CD4-positive, alpha-beta T cell (primary cell): Measurements from ENCODE around the gene LPP. TPM values are rescaled to one million over a fixed set of nuclear protein-coding genes. Genes with fewer than 3 reads are reported as not detected.

Experiments used
- ATAC-seq: fragments of 200-7000 bp; cut with Tn5 transposase; one replicate; pipeline ENCODE4 v1.10.0; 2022; ENCODE audit warnings: mild to moderate bottlenecking; ENCODE audit not compliant: poor library complexity
- CTCF ChIA-PET: fragments of 350-600 bp; sonication (Branson Sonifier 250); formaldehyde crosslinking; loops from one replicate; lab custom pipeline; 2021; ENCODE audit warnings: antibody characterized with exemption, inconsistent platforms; lab: Charles Lee
- POLR2A ChIA-PET: fragments of 350-600 bp; sonication (Branson Sonifier 250); formaldehyde crosslinking; loops from one replicate; lab custom pipeline; 2021; ENCODE audit warnings: antibody characterized with exemption, inconsistent platforms; lab: Charles Lee
- DNase-seq, 14 experiments: peaks; one replicate each; pipeline ENCODE4 v3.0.0-alpha.2; 2013 to 2020; ENCODE audit warnings: mixed read lengths in 2 of 14
- H3K27ac ChIP-seq, 2 donors: one replicate each; pipeline versions ENCODE4 v1.5.1 to v1.7.0; 2013; ENCODE audit warnings: low read length in 2 of 2, low read depth in 1 of 2, mild to moderate bottlenecking in 1 of 2
- H3K27me3 ChIP-seq, 2 experiments: 1 replicate in 1 of 2; 2 replicates in 1 of 2; pipeline versions ENCODE4 v1.6.1 to v1.7.0; 2013; ENCODE audit warnings: low read length in 2 of 2, control low read depth in 1 of 2, mild to moderate bottlenecking in 1 of 2, moderate library complexity in 1 of 2; ENCODE audit not compliant: insufficient read depth in 2 of 2, control insufficient read depth in 1 of 2
- H3K36me3 ChIP-seq: one replicate; pipeline ENCODE4 v1.6.1; 2013; ENCODE audit warnings: low read length, control low read depth; ENCODE audit not compliant: insufficient read depth
- H3K4me1 ChIP-seq: one replicate; pipeline ENCODE4 v1.6.1; 2013; ENCODE audit warnings: low read length, control low read depth; ENCODE audit not compliant: insufficient read depth
- H3K4me3 ChIP-seq: one replicate; pipeline ENCODE4 v1.5.1; 2013; ENCODE audit warnings: mild to moderate bottlenecking, low read length, moderate library complexity
- H3K9me3 ChIP-seq, 2 experiments: 1 replicate in 1 of 2; 2 replicates in 1 of 2; pipeline versions ENCODE4 v1.6.1 to v1.7.0; 2013; ENCODE audit warnings: low read length in 2 of 2, mild to moderate bottlenecking in 2 of 2, control low read depth in 1 of 2, moderate library complexity in 1 of 2; ENCODE audit not compliant: control insufficient read depth in 1 of 2, insufficient read depth in 1 of 2
- H3K27ac Mint-ChIP-seq: one replicate; pipeline ENCODE4 v1.8.0; 2020; ENCODE audit warnings: mixed read lengths
- H3K27me3 Mint-ChIP-seq: one replicate; pipeline ENCODE4 v1.8.0; 2021; ENCODE audit warnings: mixed read lengths
- H3K36me3 Mint-ChIP-seq: one replicate; pipeline ENCODE4 v1.8.0; 2021; ENCODE audit warnings: low read depth, mixed read lengths
- H3K4me1 Mint-ChIP-seq: one replicate; pipeline ENCODE4 v1.8.0; 2021; ENCODE audit warnings: low read depth, mixed read lengths
- H3K4me3 Mint-ChIP-seq: one replicate; pipeline ENCODE4 v1.8.0; 2020; ENCODE audit warnings: mild to moderate bottlenecking, mixed read lengths
- H3K9me3 Mint-ChIP-seq: one replicate; pipeline ENCODE4 v1.8.0; 2020; ENCODE audit warnings: mixed read lengths
- intact Hi-C, 2 experiments: fragments of 100-400 bp; cut with DNase I in 1 of 2; cut with micrococcal nuclease in 1 of 2; formaldehyde crosslinking; loops; one replicate each; pipeline versions ENCODE4 v1.15.1 to v1.9.0; 2023 to 2025; cut with DNase I, micrococcal nuclease
- total RNA-seq, 174 experiments: library from RNA in 2 of 174; stranded (reverse) in 2 of 174; gene quantifications; one replicate each; pipeline ENCODE4 v1.2.3 and lab custom pipeline; 2021 to 2026
- TF ChIP-seq, protein P1 (sequence below): fragments of 200-600 bp; IDR thresholded peaks from one replicate; pipeline ENCODE4 v1.8.0; 2022; ENCODE audit warnings: antibody characterized with exemption, mild to moderate bottlenecking

The LPP gene
- total RNA-seq, 2 experiments from 2014 or later = 45.6 to 45.9 TPM

DNA sequence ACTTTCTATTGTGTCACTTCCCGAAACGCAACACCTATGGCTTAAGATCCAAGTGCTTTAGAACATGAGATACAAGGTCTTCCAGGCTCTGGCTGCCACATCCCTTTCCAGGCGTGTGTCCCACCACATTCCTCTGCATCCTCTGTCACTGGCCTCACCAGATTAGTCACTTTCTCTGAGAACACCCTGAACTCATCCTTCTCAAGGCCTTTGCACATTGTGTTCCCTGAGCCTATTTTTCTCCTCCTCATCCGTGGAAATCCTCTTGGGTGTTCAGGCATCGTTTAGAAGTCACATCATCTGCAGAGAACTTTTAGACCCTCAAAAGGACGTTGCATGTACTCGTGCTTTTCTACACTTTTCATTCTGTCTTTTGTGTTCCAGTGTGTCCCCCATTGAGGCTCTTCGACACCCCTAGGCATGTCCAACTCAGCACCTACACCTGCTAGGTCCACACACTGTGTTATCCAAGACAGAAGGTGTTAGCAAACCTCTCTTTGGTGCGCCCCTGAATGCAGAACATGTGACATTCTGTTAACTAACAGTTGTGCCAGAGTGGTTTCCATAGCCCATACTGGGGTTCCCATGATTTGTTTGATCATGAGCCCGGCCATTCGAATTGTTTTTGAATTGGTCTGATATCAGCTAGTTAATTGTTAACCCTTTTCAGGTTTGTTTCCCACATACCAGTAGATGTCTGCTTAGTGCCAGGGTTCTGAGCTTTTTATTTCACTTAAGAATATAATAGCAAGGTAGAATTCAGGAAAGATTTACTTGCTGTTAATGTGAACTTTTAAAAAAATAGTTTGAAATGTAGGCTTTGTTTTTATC lies 67.2 kb downstream of the LPP start:
- intact Hi-C loops = no loop called here
- H3K9me3 ChIP-seq = no peaks in the 10 kb centered on the region
- ATAC-seq = no peak
- no peak for DNase-seq
- no peak overlapping the region for H3K4me3 ChIP-seq
- peaks cover 15% of the 10 kb centered on the region for H3K36me3 Mint-ChIP-seq
- no peaks in the 10 kb centered on the region for H3K27me3 Mint-ChIP-seq
- H3K9me3 Mint-ChIP-seq = no peaks in the 10 kb centered on the region
- H3K27ac ChIP-seq = no peak overlapping the region
- H3K27me3 ChIP-seq = no peaks in the 10 kb centered on the region
- no peak overlapping the region for H3K27ac Mint-ChIP-seq
- ChIA-PET POLR2A (interaction anchor here (1.2 kb wide), 1 partner anchor 67 kb away, joined by 3 read pairs; the partner anchor contains the start of gene LPP), CTCF (no interaction called here)
- no peak overlapping the region for H3K4me3 Mint-ChIP-seq
- TF ChIP-seq, protein P1, sequence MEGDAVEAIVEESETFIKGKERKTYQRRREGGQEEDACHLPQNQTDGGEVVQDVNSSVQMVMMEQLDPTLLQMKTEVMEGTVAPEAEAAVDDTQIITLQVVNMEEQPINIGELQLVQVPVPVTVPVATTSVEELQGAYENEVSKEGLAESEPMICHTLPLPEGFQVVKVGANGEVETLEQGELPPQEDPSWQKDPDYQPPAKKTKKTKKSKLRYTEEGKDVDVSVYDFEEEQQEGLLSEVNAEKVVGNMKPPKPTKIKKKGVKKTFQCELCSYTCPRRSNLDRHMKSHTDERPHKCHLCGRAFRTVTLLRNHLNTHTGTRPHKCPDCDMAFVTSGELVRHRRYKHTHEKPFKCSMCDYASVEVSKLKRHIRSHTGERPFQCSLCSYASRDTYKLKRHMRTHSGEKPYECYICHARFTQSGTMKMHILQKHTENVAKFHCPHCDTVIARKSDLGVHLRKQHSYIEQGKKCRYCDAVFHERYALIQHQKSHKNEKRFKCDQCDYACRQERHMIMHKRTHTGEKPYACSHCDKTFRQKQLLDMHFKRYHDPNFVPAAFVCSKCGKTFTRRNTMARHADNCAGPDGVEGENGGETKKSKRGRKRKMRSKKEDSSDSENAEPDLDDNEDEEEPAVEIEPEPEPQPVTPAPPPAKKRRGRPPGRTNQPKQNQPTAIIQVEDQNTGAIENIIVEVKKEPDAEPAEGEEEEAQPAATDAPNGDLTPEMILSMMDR = no peak
- no peaks in the 10 kb centered on the region for H3K36me3 ChIP-seq
- H3K4me1 Mint-ChIP-seq = peaks cover 29% of the 10 kb centered on the region
- no peaks in the 10 kb centered on the region for H3K4me1 ChIP-seq

DNA sequence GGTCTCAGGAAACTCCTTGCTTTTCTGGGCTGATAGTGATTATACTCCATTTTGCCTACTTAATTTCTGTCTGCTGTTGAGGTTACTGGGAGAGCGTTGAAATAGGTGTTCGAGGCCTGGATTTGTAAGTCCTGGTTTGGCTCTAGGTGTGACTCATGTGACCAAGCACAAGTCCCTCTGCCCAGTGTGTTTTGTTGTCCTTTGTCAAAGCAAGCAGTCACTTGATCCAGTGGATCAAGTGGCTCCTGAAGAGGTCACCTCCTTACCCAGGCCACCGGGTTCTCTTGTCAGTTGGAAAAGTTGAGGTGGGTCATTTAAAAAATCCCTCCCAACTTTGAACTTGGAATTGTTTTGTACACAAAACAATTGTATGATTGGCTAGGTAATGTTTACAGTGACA lies 70.0 kb downstream of the LPP start:
- TF ChIP-seq, protein P1 = no peak
- no peak overlapping the region for H3K27ac ChIP-seq
- H3K27me3 ChIP-seq = no peaks in the 10 kb centered on the region
- no peak overlapping the region for H3K4me3 ChIP-seq
- no peaks in the 10 kb centered on the region for H3K9me3 ChIP-seq
- no peaks in the 10 kb centered on the region for H3K9me3 Mint-ChIP-seq
- ChIA-PET CTCF (no interaction called here), POLR2A (no interaction called here)
- no peak for DNase-seq
- no peak for ATAC-seq
- H3K4me3 Mint-ChIP-seq = no peak overlapping the region
- no peak overlapping the region for H3K27ac Mint-ChIP-seq
- peaks cover 28% of the 10 kb centered on the region for H3K36me3 Mint-ChIP-seq
- no peaks in the 10 kb centered on the region for H3K27me3 Mint-ChIP-seq
- intact Hi-C loops = no loop called here
- peaks cover 11% of the 10 kb centered on the region for H3K4me1 Mint-ChIP-seq
- no peaks in the 10 kb centered on the region for H3K4me1 ChIP-seq
- peaks cover 6% of the 10 kb centered on the region for H3K36me3 ChIP-seq

DNA sequence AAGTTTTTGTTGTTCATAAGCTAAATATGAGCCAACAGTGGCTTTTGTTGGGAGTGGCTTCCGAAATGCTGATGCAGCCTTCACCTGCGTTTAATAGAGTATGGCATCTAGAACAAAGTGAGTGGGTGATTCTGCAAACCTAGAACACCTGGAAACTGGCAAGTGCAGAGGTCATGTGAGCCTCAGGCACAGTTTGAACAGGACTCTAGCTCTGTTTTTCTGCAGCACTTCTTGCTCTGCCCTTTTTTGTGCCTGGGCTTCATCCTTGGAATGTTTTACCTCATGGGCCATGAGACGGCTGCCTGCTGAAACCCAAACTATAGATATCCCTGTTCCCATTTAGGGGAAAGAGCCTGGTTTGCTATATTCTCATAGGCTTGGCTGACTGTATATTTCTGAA lies 73.5 kb downstream of the LPP start:
- ChIA-PET CTCF (no interaction called here), POLR2A (no interaction called here)
- no peaks in the 10 kb centered on the region for H3K9me3 ChIP-seq
- peaks cover 8% of the 10 kb centered on the region for H3K4me1 Mint-ChIP-seq
- TF ChIP-seq, protein P1 = no peak
- no peak overlapping the region for H3K27ac Mint-ChIP-seq
- H3K4me3 Mint-ChIP-seq = no peak overlapping the region
- no peaks in the 10 kb centered on the region for H3K4me1 ChIP-seq
- intact Hi-C loops = no loop called here
- DNase-seq (no peak), ATAC-seq (no peak)
- H3K36me3 Mint-ChIP-seq = peaks cover 35% of the 10 kb centered on the region
- peaks cover 9% of the 10 kb centered on the region for H3K36me3 ChIP-seq
- H3K27ac ChIP-seq = no peak overlapping the region
- no peaks in the 10 kb centered on the region for H3K9me3 Mint-ChIP-seq
- H3K4me3 ChIP-seq = no peak overlapping the region
- no peaks in the 10 kb centered on the region for H3K27me3 Mint-ChIP-seq
- no peaks in the 10 kb centered on the region for H3K27me3 ChIP-seq
